Glutamatergic neuron (in vitro differentiated cells): Measurements from ENCODE around the gene BYSL. TPM values are rescaled to one million over a fixed set of nuclear protein-coding genes. Genes with fewer than 3 reads are reported as not detected.

Experiments used
- DNase-seq: peaks from one replicate; pipeline ENCODE4 v3.0.0; 2022
- H3K27ac Mint-ChIP-seq: one replicate; pipeline ENCODE4 v1.8.0; 2020; ENCODE audit warnings: mild to moderate bottlenecking, mixed read lengths, inconsistent platforms; ENCODE audit not compliant: unreplicated experiment
- H3K27me3 Mint-ChIP-seq: one replicate; pipeline ENCODE4 v1.8.0; 2020; ENCODE audit warnings: mild to moderate bottlenecking, moderate library complexity, mixed read lengths, inconsistent platforms; ENCODE audit not compliant: unreplicated experiment
- H3K36me3 Mint-ChIP-seq: one replicate; pipeline ENCODE4 v1.8.0; 2020; ENCODE audit warnings: mild to moderate bottlenecking, mixed read lengths, inconsistent platforms; ENCODE audit not compliant: unreplicated experiment
- H3K4me1 Mint-ChIP-seq: one replicate; pipeline ENCODE4 v1.8.0; 2020; ENCODE audit warnings: mild to moderate bottlenecking, low read depth, mixed read lengths, inconsistent platforms; ENCODE audit not compliant: unreplicated experiment
- H3K4me3 Mint-ChIP-seq: one replicate; pipeline ENCODE4 v1.8.0; 2020; ENCODE audit warnings: mild to moderate bottlenecking, mixed read lengths, inconsistent platforms; ENCODE audit not compliant: unreplicated experiment
- H3K9me3 Mint-ChIP-seq: one replicate; pipeline ENCODE4 v1.8.0; 2020; ENCODE audit warnings: mild to moderate bottlenecking, moderate library complexity, mixed read lengths, inconsistent platforms; ENCODE audit not compliant: unreplicated experiment
- total RNA-seq: library from RNA; stranded (reverse); fragmentation: NEBNext Ultra II Directional; extraction: Animal tissue kit (Norgen Biotek cat#: 25700); gene quantifications from one replicate; pipeline ENCODE4 v1.2.1, GENCODE V29; 2021; ENCODE audit not compliant: unreplicated experiment
- TF ChIP-seq, protein P1 (sequence below): fragments of 200-600 bp; sonication (generic); IDR thresholded peaks from one replicate; pipeline ENCODE4 v1.5.0; 2021; ENCODE audit not compliant: partially characterized antibody, unreplicated experiment

The BYSL gene
- total RNA-seq, 1 donor from 2014 or later: 36.2 TPM

DNA sequence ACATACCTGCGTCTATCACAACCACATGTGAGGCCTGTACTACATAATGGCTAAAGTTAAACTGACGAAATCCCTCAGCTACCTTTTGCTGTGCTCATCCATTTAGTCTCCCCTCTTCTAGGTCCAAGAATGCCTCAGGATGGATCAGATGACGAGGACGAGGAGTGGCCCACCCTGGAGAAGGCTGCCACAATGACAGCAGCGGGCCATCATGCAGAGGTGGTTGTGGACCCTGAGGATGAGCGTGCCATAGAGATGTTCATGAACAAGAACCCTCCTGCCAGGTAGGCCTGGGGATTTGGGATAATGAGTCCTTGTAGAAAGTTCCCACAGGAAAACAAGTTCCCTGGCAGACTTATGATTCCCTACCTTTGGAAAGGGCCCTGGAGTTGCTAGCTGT, 6.0 kb downstream of the BYSL start:
- no peak for DNase-seq
- TF ChIP-seq, protein P1, sequence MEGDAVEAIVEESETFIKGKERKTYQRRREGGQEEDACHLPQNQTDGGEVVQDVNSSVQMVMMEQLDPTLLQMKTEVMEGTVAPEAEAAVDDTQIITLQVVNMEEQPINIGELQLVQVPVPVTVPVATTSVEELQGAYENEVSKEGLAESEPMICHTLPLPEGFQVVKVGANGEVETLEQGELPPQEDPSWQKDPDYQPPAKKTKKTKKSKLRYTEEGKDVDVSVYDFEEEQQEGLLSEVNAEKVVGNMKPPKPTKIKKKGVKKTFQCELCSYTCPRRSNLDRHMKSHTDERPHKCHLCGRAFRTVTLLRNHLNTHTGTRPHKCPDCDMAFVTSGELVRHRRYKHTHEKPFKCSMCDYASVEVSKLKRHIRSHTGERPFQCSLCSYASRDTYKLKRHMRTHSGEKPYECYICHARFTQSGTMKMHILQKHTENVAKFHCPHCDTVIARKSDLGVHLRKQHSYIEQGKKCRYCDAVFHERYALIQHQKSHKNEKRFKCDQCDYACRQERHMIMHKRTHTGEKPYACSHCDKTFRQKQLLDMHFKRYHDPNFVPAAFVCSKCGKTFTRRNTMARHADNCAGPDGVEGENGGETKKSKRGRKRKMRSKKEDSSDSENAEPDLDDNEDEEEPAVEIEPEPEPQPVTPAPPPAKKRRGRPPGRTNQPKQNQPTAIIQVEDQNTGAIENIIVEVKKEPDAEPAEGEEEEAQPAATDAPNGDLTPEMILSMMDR: no peak
- no peak overlapping the region for H3K4me3 Mint-ChIP-seq
- H3K36me3 Mint-ChIP-seq: peaks cover 4% of the 10 kb centered on the region
- peaks cover 13% of the 10 kb centered on the region for H3K4me1 Mint-ChIP-seq
- H3K27me3 Mint-ChIP-seq: peaks cover 2% of the 10 kb centered on the region
- H3K27ac Mint-ChIP-seq: no peak overlapping the region
- peaks cover 5% of the 10 kb centered on the region for H3K9me3 Mint-ChIP-seq

DNA sequence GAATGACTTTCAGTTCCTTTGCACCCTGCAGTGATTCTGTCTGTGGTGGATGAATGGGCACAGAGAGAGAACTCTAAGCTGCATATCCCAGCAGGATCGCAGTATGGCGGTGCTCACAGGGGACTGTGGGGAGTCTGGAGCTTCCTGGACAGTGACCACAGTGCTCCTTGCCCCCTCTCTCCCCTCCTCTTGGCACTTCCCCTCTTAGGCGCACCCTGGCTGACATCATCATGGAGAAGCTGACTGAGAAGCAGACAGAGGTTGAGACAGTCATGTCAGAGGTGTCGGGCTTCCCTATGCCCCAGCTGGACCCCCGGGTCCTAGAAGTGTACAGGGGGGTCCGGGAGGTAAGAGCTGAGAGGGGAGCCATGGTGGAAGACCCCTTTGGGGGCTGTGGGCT, 8.6 kb downstream of the BYSL start:
- no peaks in the 10 kb centered on the region for H3K36me3 Mint-ChIP-seq

DNA sequence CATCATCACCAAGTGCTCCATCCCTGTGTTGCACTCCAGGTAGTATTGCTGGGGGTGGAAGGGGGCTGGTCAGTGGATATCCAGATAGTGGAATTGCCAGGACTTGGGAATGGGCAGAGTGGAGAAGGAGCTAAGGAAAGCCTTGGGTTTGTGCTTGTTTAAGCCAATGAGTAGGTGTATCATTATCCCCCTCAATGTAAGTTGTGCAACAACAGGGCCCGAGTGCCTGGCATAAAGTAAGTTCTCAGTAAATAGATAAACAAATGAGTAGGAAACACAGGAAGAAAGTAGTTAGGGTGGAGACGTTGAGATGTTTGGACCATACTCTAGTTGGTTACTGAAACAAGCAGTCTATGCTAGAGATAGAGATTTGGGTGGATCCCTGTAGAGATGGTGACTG, 10.5 kb downstream of the BYSL start:
- Mint-ChIP-seq H3K4me3 (no peak overlapping the region), H3K36me3 (no peaks in the 10 kb centered on the region), H3K27me3 (peaks cover 15% of the 10 kb centered on the region), H3K27ac (no peak overlapping the region), H3K9me3 (peaks cover 10% of the 10 kb centered on the region), H3K4me1 (peaks cover 21% of the 10 kb centered on the region)
- TF ChIP-seq, protein P1: no peak
- DNase-seq: no peak

More for the DNA sequence above, 8.6 kb downstream of the BYSL start:
- H3K9me3 Mint-ChIP-seq: peaks cover 1% of the 10 kb centered on the region
- no peak overlapping the region for H3K27ac Mint-ChIP-seq
- H3K4me1 Mint-ChIP-seq: peaks cover 7% of the 10 kb centered on the region
- TF ChIP-seq, protein P1: no peak
- no peak overlapping the region for H3K4me3 Mint-ChIP-seq
- H3K27me3 Mint-ChIP-seq: peaks cover 5% of the 10 kb centered on the region
- DNase-seq: no peak

DNA sequence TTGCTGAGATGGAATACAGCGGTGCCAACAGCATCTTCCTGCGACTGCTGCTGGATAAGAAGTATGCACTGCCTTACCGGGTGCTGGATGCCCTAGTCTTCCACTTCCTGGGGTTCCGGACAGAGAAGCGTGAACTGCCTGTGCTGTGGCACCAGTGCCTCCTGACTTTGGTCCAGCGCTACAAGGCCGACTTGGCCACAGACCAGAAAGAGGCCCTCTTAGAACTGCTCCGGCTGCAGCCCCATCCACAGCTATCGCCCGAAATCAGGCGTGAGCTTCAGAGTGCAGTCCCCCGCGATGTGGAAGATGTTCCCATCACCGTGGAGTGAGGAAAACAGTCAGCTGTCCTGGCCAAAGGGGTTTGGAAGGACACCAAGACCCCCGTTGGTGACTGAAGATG, 11.1 kb downstream of the BYSL start:
- no peak overlapping the region for H3K4me3 Mint-ChIP-seq
- peaks cover 15% of the 10 kb centered on the region for H3K27me3 Mint-ChIP-seq
- H3K27ac Mint-ChIP-seq: no peak overlapping the region
- no peaks in the 10 kb centered on the region for H3K36me3 Mint-ChIP-seq
- peaks cover 10% of the 10 kb centered on the region for H3K9me3 Mint-ChIP-seq
- DNase-seq: no peak
- TF ChIP-seq, protein P1: no peak
- peaks cover 22% of the 10 kb centered on the region for H3K4me1 Mint-ChIP-seq

DNA sequence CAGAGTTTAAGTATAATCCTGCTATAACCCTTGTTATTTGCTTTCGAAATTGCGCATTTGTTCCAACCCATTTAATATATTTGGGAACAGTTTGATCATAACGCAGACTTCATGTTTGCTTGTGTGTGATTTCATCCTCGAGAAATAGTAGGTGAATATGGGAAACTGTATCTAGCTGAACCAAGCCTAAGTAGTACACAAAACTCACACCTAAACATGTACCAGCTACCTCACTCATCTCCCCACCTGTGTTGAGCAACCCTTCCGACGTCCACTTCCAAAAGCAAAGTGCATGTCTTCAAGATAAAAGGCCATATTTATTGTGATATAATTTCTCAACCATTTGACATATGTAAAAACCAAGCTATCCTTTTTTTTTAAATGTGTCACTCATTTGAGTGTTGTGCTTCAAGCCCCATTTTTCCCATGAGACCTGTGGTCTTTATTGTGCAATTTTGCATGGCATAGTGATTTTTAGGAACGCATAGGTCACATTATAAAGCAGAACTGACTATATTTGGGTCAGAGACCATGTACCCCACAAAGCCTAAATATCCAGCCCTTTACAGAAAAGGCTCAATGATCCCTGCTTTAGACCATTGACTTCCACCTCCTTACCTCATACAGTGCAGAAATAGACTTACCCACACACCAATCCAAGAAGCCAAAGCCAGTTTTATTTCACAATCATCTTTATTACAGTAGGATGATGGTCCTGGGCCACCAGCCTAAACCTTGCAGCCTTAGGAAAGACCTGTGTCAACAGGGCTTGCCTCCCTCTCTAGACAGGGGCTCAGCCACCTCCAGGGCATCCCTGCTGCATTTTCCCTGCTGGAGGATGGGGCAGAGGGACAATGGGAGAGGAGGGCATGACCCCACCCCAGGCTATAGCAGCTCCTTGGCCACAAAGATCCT, 13.2 kb downstream of the BYSL start:
- H3K27me3 Mint-ChIP-seq: peaks cover 17% of the 10 kb centered on the region
- H3K27ac Mint-ChIP-seq: peak overlapping the region; percentile 96
- peaks cover 32% of the 10 kb centered on the region for H3K4me1 Mint-ChIP-seq
- H3K4me3 Mint-ChIP-seq: peak overlapping the region; percentile 8
- DNase-seq: no peak
- peaks cover 10% of the 10 kb centered on the region for H3K9me3 Mint-ChIP-seq
- no peaks in the 10 kb centered on the region for H3K36me3 Mint-ChIP-seq
- TF ChIP-seq, protein P1: no peak
